ENCODE results near the gene DNAH3. TPM values are rescaled to one million over a fixed set of nuclear protein-coding genes. Genes with fewer than 3 reads are reported as not detected.

The DNAH3 gene
- total RNA-seq, 1 experiment from 2014 or later: 0.70 TPM

- Histone ChIP-seq H3K9me2 (ENCODE audit: insufficient read depth) (no peaks in the 10 kb centered on the region), H4K20me1 (ENCODE audit: insufficient read depth) (no peaks in the 10 kb centered on the region; the same call in 1 of the 2 replicates), H3K27me3 (ENCODE audit: insufficient read depth, low read depth) (no peaks in the 10 kb centered on the region), H3K4me2 (peak overlapping the region; percentile 96), H3K4me3 (peak overlapping the region; percentile 84), H2AFZ (no peak overlapping the region), H3K4me1 (replicated peaks; ENCODE audit: insufficient read depth) (peaks cover 77% of the 10 kb centered on the region), H3K36me3 (ENCODE audit: low read depth) (peaks cover 10% of the 10 kb centered on the region; the same call in 1 of the 2 replicates), H3K27ac (peak overlapping the region; percentile 99), H3F3A (ENCODE audit: insufficient read depth, low read depth) (peaks cover 65% of the 10 kb centered on the region), H3K79me2 (ENCODE audit: low read depth) (peaks cover 71% of the 10 kb centered on the region), H3K9me3 (ENCODE audit: insufficient read depth, low read depth) (no peaks in the 10 kb centered on the region)
- TF ChIP-seq EZH2 (IDR thresholded peaks at IDR 0.05; ENCODE audit: low read depth): no peak
- no peak for TF ChIP-seq CTCF (conservative IDR thresholded peaks at IDR 0.05)
- ChIA-PET CTCF (no interaction called here), POLR2A (ENCODE audit: unreplicated experiment) (no interaction called here)
- no peak for DNase-seq
- BruUV-seq (replicated peaks): no TSS peak
- intact Hi-C loops (cut with micrococcal nuclease; ENCODE audit: unreplicated experiment): loop anchor here (5.0 kb wide), 2 partner anchors 50 to 400 kb away; no protein-coding TSS in a partner anchor
Observed at GRCh38 chr16:20902426-20902825, 248.2 kb downstream of the DNAH3 start.

DNA sequence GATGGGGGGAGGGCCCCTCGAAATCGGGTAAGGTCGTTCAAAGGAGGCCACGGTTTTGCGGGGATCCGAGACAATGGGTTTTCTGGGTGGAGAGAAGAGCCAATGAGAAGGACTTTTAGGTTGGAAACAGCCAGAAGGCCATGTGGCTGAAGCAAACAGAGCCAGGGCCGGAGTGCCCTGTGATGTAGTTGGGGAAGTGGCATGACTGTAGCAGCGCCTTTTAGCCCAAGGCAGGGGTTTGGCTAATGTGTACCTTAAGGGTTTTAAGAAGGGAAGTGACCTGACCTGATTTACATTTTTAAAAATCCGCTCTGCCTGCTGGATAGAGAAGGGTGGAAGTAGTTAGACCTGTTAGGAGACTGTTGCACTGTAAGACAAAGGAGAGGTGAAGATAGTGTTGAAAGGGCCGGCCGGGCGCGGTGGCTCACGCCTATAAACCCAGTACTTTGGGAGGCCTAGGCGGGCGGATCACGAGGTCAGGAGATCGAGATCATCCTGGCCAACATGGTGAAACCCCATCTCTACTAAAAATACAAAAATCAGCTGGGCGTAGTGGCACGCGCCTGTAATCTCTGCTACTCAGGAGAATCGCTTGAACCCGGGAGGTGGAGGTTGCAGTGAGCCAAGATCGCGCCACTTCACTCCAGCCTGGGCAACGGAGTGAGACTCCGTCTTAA, 249.1 kb downstream of the DNAH3 start:
- Histone ChIP-seq H3K36me3 (ENCODE audit: low read depth) (peaks cover 17% of the 10 kb centered on the region; the same call in 1 of the 2 replicates), H2AFZ (peak overlapping the region; percentile 66), H3K27ac (peak overlapping the region; percentile 99), H3K79me2 (ENCODE audit: low read depth) (peaks cover 75% of the 10 kb centered on the region), H3F3A (ENCODE audit: insufficient read depth, low read depth) (peaks cover 57% of the 10 kb centered on the region), H3K9me2 (ENCODE audit: insufficient read depth) (no peaks in the 10 kb centered on the region), H3K27me3 (ENCODE audit: insufficient read depth, low read depth) (no peaks in the 10 kb centered on the region), H3K9me3 (ENCODE audit: insufficient read depth, low read depth) (no peaks in the 10 kb centered on the region), H4K20me1 (ENCODE audit: insufficient read depth) (no peaks in the 10 kb centered on the region; the same call in 1 of the 2 replicates), H3K4me1 (replicated peaks; ENCODE audit: insufficient read depth) (peaks cover 74% of the 10 kb centered on the region), H3K4me2 (peak overlapping the region; percentile 96), H3K4me3 (peak overlapping the region; percentile 84)
- TSS peak; percentile 45 for BruUV-seq (replicated peaks)
- ChIA-PET POLR2A (ENCODE audit: unreplicated experiment) (no interaction called here), CTCF (no interaction called here)
- peak; percentile 87 to 97 for DNase-seq
- TF ChIP-seq EZH2 (IDR thresholded peaks at IDR 0.05; ENCODE audit: low read depth) (no peak), CTCF (conservative IDR thresholded peaks at IDR 0.05) (no peak)
- intact Hi-C loops (cut with micrococcal nuclease; ENCODE audit: unreplicated experiment): loop anchor here (1.0 to 5.0 kb wide), 5 partner anchors 10 to 401 kb away; partner anchors contain the start of genes ERI2 and REXO5

GRCh38 chr16:20901068-20901435, 249.6 kb downstream of the DNAH3 start:
- Histone ChIP-seq H3K9me3 (ENCODE audit: insufficient read depth, low read depth) (no peaks in the 10 kb centered on the region), H2AFZ (peak overlapping the region; percentile 66), H3K79me2 (ENCODE audit: low read depth) (peaks cover 80% of the 10 kb centered on the region), H3K27me3 (ENCODE audit: insufficient read depth, low read depth) (no peaks in the 10 kb centered on the region), H3K36me3 (ENCODE audit: low read depth) (peaks cover 22% of the 10 kb centered on the region; the same call in 1 of the 2 replicates), H3F3A (ENCODE audit: insufficient read depth, low read depth) (peaks cover 51% of the 10 kb centered on the region), H3K4me1 (replicated peaks; ENCODE audit: insufficient read depth) (peaks cover 71% of the 10 kb centered on the region), H3K27ac (peak overlapping the region; percentile 99), H3K9me2 (ENCODE audit: insufficient read depth) (no peaks in the 10 kb centered on the region), H4K20me1 (ENCODE audit: insufficient read depth) (no peaks in the 10 kb centered on the region; the same call in 1 of the 2 replicates), H3K4me2 (peak overlapping the region; percentile 96), H3K4me3 (peak overlapping the region; percentile 84)
- intact Hi-C loops (cut with micrococcal nuclease; ENCODE audit: unreplicated experiment): loop anchor here (1.0 to 5.0 kb wide), 5 partner anchors 10 to 401 kb away; partner anchors contain the start of genes ERI2 and REXO5
- no peak for TF ChIP-seq CTCF (conservative IDR thresholded peaks at IDR 0.05)
- TSS peak; percentile 27 for BruUV-seq (replicated peaks)
- ChIA-PET CTCF (no interaction called here), POLR2A (ENCODE audit: unreplicated experiment) (interaction anchor here (0.5 to 0.7 kb wide), 3 partner anchors 35 to 288 kb away, joined by 4 to 8 read pairs (median 5); no protein-coding TSS in a partner anchor)
- DNase-seq: no peak

Measured in PC-9 (cell line).